ENCODE data around the gene VPS33B. TPM values are rescaled to one million over a fixed set of nuclear protein-coding genes. Genes with fewer than 3 reads are reported as not detected.
"Not testable (repeated sequence)": the region's sequence is repeated elsewhere in the genome, so short reads cannot be mapped to it uniquely, and the experiment has no call there.

VPS33B gene
- total RNA-seq, 6 experiments from 2014 or later = 4.2 to 7.3 (median 6.5) TPM

DNA sequence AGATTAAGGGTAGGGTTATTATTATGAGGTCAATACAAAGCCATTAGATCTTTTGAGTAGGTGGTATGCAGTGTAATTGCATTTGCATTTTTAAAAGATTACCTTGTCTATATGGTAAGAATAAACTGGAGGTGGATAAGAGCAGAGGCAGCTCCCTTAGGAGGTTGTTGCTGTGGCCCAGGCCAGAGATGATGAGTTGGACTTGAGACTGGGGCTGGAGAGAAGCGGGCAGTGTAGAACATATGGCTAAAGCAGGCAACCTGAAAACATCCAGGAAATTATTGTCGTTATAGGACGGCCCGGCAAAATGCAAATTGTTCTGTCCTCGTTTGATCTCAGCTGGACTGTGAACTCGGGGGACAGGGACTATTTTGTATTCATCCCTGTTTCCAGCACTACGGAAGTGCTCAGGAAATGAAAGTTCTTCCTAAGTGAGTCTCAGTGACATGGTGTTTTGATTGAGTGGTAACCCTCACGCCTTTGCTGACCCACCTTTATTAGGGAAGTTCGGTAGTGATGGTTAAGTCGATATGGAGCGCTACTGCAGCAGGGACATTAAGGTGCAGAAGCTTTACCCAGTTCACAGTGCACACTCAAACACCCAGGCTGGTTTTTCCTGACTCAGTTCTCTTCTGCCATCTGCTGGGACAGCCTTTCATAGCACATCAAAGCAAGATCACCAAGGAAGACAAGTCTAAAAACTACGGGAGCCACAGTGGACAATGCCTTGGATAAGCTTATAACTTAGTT lies 27.2 kb upstream of the VPS33B start:
- DNase-seq (peak in 1 of 3 donors; percentile 62), ATAC-seq (peak; percentile 97 to 99 (median 98))
- H3K36me3 ChIP-seq = no peaks in the 10 kb centered on the region
- no peaks in the 10 kb centered on the region for H3K4me1 ChIP-seq
- 11% methylated on average over 12 of the region's 12 CpGs for WGBS (ENCODE audit: insufficient coverage, low coverage, low lambda C conversion rate, missing lambda C conversion rate)
- TF ChIP-seq, protein P1, sequence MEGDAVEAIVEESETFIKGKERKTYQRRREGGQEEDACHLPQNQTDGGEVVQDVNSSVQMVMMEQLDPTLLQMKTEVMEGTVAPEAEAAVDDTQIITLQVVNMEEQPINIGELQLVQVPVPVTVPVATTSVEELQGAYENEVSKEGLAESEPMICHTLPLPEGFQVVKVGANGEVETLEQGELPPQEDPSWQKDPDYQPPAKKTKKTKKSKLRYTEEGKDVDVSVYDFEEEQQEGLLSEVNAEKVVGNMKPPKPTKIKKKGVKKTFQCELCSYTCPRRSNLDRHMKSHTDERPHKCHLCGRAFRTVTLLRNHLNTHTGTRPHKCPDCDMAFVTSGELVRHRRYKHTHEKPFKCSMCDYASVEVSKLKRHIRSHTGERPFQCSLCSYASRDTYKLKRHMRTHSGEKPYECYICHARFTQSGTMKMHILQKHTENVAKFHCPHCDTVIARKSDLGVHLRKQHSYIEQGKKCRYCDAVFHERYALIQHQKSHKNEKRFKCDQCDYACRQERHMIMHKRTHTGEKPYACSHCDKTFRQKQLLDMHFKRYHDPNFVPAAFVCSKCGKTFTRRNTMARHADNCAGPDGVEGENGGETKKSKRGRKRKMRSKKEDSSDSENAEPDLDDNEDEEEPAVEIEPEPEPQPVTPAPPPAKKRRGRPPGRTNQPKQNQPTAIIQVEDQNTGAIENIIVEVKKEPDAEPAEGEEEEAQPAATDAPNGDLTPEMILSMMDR (IDR thresholded peaks at IDR 0.05) = peak; percentile 53 to 69 (median 57)
- no peak for TF ChIP-seq POLR2A (IDR thresholded peaks at IDR 0.05)
- no peaks in the 10 kb centered on the region for H3K9me3 ChIP-seq
- no peak overlapping the region for H3K27ac ChIP-seq
- intact Hi-C loops (cut with DNase I) = loop anchor here in 1 of 2 donors (10.0 kb wide), 1 partner anchor 215 kb away; no protein-coding TSS in a partner anchor
- no peak overlapping the region for H3K4me3 ChIP-seq
- H3K27me3 ChIP-seq = no peaks in the 10 kb centered on the region

DNA sequence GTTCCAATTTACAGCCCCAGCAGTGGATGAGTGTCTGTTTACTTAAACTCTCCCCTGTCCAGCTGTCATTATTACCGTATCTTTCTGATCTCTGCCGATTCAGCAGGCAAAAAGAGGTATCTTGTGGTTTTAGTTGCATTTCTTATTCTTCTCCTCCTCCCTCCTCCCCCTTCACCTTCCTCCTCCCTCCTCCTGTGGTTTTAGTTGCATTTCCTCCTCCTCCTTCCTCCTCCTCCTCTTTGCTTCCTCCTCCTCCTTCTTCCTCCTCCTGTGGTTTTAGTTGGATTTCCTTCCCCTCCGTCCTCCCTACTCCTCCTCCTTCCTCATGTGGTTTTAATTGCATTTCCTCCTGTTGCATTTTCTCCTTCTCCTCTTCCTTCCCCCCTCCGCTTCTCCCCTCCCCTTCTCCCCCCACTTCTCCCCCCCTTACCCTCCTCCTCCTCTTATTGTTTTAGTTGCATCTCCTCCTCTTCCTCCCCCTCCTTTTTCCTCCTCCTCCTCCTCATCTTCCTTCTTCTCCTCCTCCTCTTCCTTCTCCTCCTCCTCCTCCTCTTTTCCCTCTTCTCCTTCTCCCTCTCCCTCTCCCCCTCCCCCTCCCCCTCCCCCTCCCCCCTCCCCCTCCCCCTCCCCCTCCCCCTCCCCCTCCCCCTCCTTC lies 25.3 kb upstream of the VPS33B start:
- no peaks in the 10 kb centered on the region for H3K36me3 ChIP-seq
- ATAC-seq = no peak
- intact Hi-C loops (cut with DNase I) = no loop called here

DNA sequence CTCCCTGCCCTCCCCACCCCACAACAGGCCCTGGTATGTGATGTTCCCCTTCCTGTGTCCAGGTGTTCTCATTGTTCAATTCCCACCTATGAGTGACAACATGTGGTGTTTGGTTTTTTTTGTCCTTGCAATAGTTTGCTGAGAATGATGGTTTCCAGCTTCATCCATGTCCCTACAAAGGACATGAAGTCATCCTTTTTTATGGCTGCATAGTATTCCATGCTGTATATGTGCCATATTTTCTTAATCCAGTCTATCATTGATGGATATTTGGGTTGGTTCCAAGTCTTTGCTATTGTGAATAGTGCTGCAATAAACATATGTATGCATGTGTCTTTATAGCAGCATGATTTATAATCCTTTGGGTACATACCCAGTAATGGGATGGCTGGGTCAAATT lies 23.7 kb upstream of the VPS33B start:
- intact Hi-C loops (cut with DNase I); H3K4me1 ChIP-seq; ATAC-seq; H3K4me3 ChIP-seq; H3K36me3 ChIP-seq; H3K27me3 ChIP-seq; H3K27ac ChIP-seq; H3K9me3 ChIP-seq; DNase-seq: not testable (repeated sequence)

More for the DNA sequence above, 25.3 kb upstream of the VPS33B start:
- H3K27me3 ChIP-seq = no peaks in the 10 kb centered on the region
- H3K4me3 ChIP-seq = no peak overlapping the region
- WGBS (ENCODE audit: insufficient coverage, low coverage, low lambda C conversion rate, missing lambda C conversion rate) = 12% methylated on average over 3 of the region's 4 CpGs
- H3K27ac ChIP-seq = no peak overlapping the region
- TF ChIP-seq, protein P1 (IDR thresholded peaks at IDR 0.05) = no peak
- no peak for TF ChIP-seq POLR2A (IDR thresholded peaks at IDR 0.05)
- H3K4me1 ChIP-seq = no peaks in the 10 kb centered on the region
- no peak for DNase-seq
- H3K9me3 ChIP-seq = no peaks in the 10 kb centered on the region

DNA sequence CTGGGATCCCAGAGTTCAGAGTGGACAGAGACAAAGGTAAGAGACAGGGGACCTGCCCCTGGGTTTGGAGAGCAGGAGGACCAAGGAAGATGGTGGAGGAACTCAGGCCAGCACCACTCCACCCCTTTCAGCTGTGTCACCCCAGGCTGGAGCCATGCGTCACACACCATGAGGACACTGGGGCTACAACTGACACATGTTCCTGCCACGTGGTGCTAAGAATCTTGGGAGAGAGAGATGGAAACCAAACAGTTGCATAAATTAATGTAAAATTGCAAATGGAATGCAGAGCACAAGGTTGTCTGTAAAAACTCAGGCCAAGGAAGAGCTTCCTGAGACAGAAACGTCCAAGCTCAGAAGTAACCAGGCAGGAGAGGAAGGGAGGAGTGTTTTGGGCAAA lies 22.7 kb upstream of the VPS33B start:
- Histone ChIP-seq H3K4me1 (no peaks in the 10 kb centered on the region), H3K36me3 (no peaks in the 10 kb centered on the region), H3K9me3 (no peaks in the 10 kb centered on the region), H3K27ac (no peak overlapping the region), H3K27me3 (no peaks in the 10 kb centered on the region), H3K4me3 (no peak overlapping the region)
- intact Hi-C loops (cut with DNase I) = no loop called here
- DNase-seq = no peak
- WGBS (ENCODE audit: insufficient coverage, low coverage, low lambda C conversion rate, missing lambda C conversion rate) = 29% methylated on average over 2 of the region's 3 CpGs
- TF ChIP-seq POLR2A (IDR thresholded peaks at IDR 0.05) = no peak
- TF ChIP-seq, protein P1 (IDR thresholded peaks at IDR 0.05) = no peak
- no peak for ATAC-seq

DNA sequence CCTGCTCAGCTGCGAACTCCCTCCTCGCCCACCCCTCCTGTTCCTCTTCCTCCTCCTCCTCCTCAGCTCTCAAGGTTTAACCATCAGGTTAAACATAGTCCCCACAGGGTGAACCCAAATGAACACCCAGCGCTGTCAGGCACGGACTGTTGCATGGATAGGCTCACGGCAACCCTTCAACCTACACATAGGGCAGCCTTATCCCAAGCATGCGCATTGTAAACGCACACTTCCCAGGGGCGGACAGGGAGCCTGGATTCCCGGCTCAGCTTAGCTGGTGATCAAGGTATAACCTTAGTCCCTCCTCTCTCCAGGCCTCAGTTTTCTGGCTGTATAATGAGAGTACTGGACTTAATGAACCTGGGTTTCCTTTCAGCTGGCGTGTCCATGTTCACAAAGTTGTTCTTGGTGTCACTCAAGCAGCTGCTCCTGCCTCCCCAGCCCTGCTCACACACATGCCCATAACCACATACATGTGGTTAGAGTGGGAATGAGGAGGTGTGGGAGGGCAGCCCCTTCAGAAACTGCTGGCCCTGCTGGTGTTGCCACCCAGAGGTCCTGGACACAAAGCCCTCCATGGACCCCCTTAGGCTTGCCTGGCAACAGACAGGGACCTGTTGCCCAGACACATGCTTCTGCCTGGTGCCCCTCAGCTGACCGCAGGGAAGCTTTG lies 20.9 kb upstream of the VPS33B start:
- H3K27ac ChIP-seq = no peak overlapping the region

More for the DNA sequence above, 20.9 kb upstream of the VPS33B start:
- TF ChIP-seq POLR2A (IDR thresholded peaks at IDR 0.05) = no peak
- TF ChIP-seq, protein P1 (IDR thresholded peaks at IDR 0.05) = no peak
- H3K36me3 ChIP-seq = no peaks in the 10 kb centered on the region
- H3K27me3 ChIP-seq = no peaks in the 10 kb centered on the region
- DNase-seq (no peak), ATAC-seq (no peak)
- H3K4me1 ChIP-seq = no peaks in the 10 kb centered on the region
- H3K9me3 ChIP-seq = no peaks in the 10 kb centered on the region
- intact Hi-C loops (cut with DNase I) = no loop called here
- WGBS (ENCODE audit: insufficient coverage, low coverage, low lambda C conversion rate, missing lambda C conversion rate) = 92% methylated on average over 3 of the region's 11 CpGs
- H3K4me3 ChIP-seq = no peak overlapping the region
